ENCODE data around the gene EYA2.

EYA2 gene

GRCh38 chr20:47007826-47008655, 113.4 kb downstream of the EYA2 start:
- DNase-seq (ENCODE audit: low read depth): no peak

DNA sequence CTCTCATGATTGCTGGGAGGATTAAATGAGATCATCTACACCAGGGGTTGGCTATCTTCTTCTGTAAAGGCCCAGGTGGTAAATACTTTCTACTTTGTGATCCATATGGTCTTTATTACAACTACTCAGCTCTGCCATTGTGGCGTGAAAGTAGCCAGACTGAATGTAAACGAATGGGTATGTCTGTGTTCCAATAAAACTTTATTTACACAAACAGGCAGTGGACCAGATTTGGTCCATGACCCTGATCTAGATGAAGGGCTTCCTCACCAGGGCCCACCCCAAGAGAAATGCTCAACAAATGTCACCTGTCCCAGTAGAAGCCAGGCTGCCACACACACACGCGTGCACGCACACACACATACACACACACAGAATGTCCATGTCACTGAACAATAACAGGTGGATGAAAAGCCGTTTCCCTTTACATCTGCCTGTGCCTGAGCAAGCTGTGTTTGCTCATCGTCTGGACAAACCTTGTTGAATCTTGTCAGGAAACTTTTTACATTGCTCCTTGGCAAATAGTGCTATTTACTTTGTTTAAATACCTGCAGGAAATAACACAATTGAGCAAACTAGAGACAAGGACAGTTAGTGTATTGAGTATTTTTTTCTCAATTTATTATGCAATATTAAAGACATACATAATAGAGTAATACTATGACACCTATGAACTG, 114.3 kb downstream of the EYA2 start:
- no peak for DNase-seq (ENCODE audit: low read depth)

DNA sequence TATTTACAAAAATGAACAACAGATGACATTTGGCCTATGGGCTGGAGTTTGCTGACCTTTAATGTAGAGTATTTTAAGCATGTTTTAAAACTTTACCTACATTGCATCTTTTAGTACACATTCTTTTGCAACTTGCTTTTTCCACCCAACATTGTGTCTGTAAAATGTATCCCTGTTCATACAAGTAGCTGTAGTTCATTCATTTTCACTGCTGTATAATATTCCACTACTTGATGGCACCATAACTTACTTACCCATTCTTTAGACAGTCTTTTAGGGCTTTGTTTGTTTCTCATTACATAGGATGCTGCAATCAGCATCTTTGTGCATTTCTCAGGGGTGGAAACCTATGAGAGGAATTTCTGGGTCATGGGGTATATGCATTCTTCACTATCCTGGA, 115.1 kb downstream of the EYA2 start:
- DNase-seq (ENCODE audit: low read depth): no peak

DNA sequence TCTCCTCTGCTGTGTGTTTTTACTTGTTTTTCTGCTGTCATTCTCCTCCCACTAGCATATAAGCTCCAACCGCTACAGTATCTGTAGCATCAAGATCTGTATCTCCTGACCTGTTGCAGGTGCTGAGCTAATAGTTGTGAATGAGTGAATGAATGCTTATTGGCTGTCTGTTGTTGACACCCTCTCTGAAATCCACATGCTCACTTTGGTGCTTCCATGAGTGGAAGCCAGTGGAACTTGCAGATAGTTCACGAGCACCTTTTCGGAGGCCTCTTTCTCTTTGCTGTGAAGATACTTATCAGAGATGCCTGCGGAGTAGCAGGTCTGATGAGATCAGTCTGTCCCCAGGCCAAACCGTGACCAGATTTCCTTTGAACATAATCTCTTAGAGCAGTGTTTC, 117.3 kb downstream of the EYA2 start:
- no peak for DNase-seq (ENCODE audit: low read depth)

DNA sequence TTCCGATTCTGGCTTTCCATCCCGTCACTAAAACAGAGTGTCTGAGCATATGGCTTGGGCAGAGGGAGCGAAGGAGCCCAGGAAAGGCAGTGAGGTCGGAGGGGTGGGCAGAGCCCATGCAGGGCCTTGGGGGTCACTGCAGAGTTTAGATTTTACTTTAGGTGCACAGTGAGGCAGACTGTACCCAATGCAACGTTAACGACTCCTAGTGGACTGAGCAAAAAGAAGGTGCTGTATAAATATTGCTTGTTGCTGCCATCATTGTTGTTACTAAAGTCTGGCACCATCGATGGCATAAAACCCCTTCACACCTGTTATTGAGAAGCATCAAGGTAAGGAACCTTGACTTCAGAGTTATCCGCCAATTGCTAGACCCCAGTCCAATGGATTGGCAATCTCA, 119.0 kb downstream of the EYA2 start:
- DNase-seq (ENCODE audit: low read depth): no peak

- no peak for DNase-seq (ENCODE audit: low read depth)
These were observed 121.5 kb downstream of the EYA2 start for GRCh38 chr20:47016068-47016664.

DNA sequence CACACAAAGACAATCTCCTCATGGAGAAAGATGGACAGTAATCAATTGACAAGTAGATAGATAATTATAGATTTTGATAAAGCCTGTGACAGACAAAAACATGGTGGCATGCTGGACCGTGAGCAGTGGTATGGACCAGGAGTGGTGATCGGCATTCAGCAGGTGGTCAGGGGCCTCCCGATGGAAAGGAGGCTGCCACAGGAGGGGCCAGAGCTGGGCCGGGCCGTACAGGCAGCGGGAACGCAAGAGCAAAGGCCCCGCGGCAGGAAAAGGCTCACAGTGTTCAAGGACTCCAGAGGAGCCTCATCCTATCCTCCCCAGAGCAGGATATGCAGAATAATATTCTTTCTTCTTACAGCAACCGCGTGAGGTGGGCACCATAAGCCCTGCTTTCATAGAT, 123.7 kb downstream of the EYA2 start:
- no peak for DNase-seq (ENCODE audit: low read depth)

DNA sequence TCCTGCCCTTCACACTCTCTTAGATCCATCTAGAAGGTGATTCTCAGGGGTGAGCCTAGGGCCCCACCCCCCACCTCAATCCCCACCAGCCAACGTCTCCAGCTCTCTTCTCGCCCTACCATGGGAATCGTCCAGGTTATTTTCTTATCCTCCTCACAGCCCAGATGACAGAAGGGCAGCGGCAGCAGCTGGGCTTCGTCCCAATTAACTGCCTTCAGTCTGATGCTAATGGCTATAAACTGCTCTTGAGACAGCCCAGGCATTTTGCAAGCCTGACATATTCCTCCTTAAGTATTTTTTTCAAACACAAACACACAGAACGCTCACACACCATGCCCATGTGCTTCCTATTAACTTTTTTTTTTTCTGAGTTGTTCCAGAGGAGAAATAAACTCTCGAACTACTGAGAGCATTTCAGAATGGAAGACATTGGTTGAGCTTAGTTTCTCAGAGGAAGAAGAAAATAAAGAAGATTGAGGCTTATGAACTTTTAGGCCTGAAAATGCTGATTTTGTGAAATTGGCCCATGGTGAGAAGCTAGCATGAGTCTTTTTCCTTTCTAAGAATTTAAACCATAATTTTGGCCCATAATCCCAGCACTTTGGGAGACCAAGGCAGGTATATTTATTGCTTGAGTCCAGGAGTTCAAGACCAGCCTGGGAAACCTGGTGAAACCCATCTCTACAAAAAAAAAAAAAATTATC, 124.6 kb downstream of the EYA2 start:
- DNase-seq (ENCODE audit: low read depth): no peak

GRCh38 chr20:47020231-47020630, 125.6 kb downstream of the EYA2 start:
- no peak for DNase-seq (ENCODE audit: low read depth)

DNA sequence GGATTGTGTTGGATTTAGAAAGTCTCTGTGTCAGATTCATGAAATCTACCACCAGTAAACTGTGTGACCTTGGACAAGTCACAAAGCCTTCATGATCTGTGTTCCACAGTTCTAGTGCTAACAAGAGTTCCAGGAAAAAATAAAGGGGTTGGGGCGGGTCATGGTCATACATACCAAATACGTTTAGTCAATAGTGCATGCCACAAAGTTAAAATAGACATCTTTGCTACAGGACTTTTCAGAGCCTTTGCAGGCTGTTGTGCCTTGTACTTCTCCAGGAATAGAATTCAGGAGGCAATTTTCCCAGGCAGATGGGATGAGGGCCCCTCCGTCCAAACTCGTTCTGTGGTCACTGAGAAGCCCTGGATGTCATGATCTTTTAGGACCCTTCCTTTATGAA, 127.2 kb downstream of the EYA2 start:
- DNase-seq (ENCODE audit: low read depth): no peak

- no peak for DNase-seq (ENCODE audit: low read depth)
These were observed 129.9 kb downstream of the EYA2 start for GRCh38 chr20:47024461-47024937.

- no peak for DNase-seq (ENCODE audit: low read depth)
These were observed 132.4 kb downstream of the EYA2 start for GRCh38 chr20:47027042-47027441.

GRCh38 chr20:47027456-47027855, 132.8 kb downstream of the EYA2 start:
- DNase-seq (ENCODE audit: low read depth): no peak

- no peak for DNase-seq (ENCODE audit: low read depth)
These were observed 133.8 kb downstream of the EYA2 start for GRCh38 chr20:47028487-47028886.

DNA sequence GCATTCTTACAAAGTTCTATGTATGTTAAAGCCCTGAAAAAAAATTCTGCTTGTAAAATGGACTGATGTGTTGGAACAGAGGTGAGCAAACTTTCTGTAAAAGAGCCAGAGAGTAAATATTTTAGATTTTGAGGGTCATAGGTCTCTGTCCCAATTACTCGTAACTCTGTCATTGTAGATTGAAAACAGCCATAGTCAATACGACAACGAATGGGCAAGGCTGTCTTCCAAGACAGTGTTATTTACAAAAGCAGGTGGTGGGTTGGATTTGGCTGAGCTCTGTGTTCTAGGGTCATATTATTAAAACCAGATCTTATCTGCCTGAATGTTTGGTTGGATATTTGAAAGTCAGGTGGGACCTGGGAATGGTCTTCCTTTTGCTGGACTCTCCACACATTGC, 135.2 kb downstream of the EYA2 start:
- DNase-seq (ENCODE audit: low read depth): no peak

GRCh38 chr20:47030271-47030810, 135.7 kb downstream of the EYA2 start:
- no peak for DNase-seq (ENCODE audit: low read depth)

GRCh38 chr20:47031004-47031403, 136.4 kb downstream of the EYA2 start:
- no peak for DNase-seq (ENCODE audit: low read depth)

GRCh38 chr20:47031821-47032220, 137.2 kb downstream of the EYA2 start:
- no peak for DNase-seq (ENCODE audit: low read depth)

DNA sequence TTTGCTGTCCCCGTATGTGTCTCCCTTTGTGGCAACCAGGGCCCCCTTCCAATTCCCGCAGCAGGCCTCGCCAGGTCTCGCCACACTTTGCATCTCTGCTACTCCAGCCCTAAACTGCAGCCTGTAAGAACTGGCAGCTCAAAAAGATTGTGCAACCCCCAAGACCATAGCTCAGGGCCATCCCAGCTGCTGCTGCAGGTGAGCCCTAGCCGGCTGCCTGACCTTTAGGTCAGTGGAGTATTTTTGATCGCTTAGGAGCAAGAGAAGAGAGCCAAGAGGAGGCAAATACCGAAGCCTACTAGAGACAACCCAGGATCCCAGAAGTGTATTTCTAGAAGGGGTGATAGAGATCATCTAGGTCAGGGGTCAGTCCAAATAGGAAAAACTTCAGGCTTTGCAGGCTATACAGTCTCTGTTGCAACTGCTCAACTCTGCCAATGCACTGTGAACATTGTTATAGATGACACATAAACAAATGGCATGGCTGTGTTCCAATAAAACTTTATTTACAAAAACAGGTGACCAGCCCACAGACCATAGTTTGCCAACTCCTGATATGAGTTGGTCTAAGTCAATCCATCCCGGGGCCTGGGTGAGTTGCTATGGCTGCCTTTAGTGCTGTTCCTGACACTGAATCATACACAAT, 138.4 kb downstream of the EYA2 start:
- no peak for DNase-seq (ENCODE audit: low read depth)

- no peak for DNase-seq (ENCODE audit: low read depth)
These were observed 139.0 kb downstream of the EYA2 start for GRCh38 chr20:47033665-47034064.

GRCh38 chr20:47035026-47035590, 140.5 kb downstream of the EYA2 start:
- DNase-seq (ENCODE audit: low read depth): no peak
